ENCODE measurements around the gene FAM50A. TPM values are rescaled to one million over a fixed set of nuclear protein-coding genes. Genes with fewer than 3 reads are reported as not detected.

FAM50A gene, protein sequence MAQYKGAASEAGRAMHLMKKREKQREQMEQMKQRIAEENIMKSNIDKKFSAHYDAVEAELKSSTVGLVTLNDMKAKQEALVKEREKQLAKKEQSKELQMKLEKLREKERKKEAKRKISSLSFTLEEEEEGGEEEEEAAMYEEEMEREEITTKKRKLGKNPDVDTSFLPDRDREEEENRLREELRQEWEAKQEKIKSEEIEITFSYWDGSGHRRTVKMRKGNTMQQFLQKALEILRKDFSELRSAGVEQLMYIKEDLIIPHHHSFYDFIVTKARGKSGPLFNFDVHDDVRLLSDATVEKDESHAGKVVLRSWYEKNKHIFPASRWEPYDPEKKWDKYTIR
- total RNA-seq: 48.9 and 72.5 TPM in 2 replicates

DNA sequence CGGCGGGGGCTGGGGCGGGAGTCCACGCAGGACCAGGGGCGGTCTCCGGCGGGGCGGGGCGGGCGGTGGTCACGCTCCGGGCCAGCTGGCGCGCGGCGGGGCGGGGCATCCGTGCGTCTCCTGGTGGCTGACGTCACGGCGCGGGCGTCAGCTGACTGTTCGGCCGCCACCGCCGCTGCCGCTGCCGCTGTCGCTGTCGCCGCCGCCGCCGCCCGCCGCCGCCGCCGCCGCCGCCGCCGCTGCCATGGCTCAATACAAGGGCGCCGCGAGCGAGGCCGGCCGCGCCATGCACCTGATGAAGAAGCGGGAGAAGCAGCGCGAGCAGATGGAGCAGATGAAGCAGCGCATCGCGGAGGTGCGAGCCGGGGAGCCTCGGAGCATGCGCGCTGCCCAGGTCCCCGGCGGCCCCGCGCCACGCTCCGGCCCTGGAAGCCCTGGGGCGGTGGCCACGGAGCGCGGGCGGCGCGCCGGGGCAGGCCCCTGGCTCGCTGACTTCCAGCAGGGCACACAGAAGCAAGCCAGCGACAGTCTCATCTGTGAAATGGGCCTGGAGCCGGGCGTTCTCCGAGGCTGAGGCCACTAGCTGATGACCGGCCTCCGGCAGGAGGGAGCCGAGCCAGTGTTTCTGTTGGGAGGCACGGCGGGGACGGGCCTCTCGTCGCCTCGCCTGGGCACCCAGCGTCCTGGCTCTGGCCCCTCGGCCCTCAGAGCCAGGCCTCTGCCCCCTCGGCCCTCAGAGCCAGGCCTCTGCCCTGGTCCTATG lies at the start of gene FAM50A:
Gene FAM50A (plus strand): TSS at position 150 of the 763 bp plus-strand sequence. CDS start 95 bp downstream, at position 245.

DNA sequence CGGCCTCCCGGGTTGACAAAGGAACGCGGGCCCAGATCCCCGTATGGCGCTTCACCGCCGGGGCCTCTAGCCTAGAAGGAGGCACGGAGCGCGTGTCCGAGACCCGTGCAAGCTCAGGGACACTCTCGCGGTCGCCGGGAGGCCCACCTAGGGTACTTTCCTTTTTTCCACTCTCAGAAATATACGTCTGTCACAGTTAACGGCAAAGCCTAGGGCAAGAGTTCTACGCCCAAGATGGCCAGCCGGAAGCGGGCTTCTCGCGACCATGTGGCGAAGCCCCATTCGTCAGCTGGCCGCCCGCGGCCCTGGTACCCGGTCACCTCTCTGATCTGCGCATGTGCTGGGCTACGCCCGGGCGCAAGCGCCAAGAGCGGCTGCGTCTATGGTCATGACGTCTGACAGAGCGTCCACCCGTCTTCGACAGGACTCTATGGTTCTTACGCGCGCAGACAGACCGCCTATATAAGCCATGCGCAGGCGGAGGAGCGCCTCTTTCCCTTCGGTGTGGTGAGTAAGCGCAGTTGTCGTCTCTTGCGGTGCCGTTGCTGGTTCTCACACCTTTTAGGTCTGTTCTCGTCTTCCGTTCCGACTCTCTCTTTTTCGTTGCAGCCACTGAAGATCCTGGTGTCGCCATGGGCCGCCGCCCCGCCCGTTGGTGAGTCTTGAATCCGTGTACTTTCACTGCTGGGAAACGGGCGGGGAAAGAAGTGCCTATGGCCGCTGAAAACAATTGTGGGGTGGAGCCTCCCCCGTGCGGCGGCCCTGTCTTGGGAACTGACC lies 45.9 kb upstream of the FAM50A start, which contains the start of gene RPL10:
Gene RPL10 (plus strand): TSS at position 490 of the 780 bp plus-strand sequence. CDS start 143 bp downstream, at position 633.

DNA sequence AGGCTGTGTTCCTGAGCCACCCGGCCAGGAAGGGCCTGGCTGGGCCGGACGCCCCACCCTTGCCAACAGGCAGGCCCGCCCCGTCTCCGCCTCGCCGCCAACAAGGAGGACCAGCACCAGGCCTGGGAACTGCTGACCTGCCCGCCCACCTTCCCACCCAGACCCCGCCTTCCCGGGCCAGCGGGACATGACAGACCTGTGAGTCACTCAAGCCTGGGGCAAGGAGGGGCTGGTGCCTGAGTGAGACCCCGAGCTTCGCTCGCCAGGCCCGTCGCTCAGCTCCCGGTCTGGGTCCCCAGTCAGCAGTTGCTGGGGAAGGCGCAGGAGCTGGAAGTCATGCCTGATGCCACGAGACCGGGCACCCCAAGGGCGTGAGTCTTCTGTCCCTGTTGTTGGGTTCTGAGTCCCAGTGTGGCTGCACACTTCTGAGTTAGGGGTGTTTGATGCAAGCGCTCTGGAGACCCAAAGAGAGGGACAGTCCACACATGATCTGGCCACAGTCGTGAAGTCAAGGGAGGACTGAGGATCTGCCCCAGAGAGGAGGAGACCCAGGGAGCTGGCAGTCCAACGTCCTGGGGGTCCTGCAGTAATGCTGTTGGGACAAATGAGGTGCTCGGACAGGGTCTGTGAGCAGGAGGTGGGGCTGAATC lies 34.6 kb upstream of the FAM50A start, which contains the start of gene DNASE1L1:
Gene DNASE1L1 (minus strand): TSS at position 33 of the 650 bp plus-strand sequence. CDS start 3,686 bp downstream, outside the sequence.

DNA sequence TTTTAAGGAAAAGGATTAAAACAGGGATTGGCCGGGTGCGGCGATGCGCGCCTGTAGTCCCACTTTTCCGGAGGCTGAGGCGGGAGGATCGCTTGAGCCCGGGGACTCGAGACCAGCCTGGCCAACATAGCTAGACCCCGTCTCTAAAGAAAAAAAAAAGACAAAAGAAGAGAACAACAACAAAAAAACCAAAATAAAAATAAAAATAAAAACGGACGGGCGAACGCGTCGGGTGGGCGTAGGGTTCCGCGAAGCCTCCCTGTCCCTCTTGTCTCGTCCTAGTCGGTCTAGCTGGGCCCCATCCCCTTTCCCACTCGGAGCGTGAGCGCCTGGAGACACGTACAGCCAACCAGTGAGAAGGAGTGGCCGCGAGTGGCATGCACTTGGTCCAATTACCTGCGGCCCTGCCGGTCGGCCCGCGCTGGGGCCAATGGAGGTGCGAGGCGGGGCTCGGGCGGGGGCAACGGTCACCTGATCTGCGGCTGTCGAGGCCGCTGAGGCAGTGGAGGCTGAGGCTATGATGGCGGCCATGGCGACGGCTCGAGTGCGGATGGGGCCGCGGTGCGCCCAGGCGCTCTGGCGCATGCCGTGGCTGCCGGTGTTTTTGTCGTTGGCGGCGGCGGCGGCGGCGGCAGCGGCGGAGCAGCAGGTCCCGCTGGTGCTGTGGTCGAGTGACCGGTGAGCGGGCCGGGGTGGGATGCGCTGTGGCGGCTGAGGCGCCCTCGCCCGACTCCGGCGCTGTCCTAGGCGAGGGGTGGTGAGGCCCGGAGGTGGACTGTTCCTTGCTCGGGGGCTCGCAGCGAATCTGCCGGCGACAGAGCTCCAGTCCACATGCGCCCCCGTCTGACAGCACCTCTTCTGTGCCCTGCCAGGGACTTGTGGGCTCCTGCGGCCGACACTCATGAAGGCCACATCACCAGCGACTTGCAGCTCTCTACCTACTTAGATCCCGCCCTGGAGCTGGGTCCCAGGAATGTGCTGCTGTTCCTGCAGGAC lies 15.5 kb upstream of the FAM50A start, which contains the start of gene ATP6AP1:
Gene ATP6AP1 (plus strand): TSS at position 502 of the 996 bp plus-strand sequence. CDS start 16 bp downstream, at position 518.

GRCh38 chrX:154436983-154437752 lies 6.8 kb upstream of the FAM50A start, which contains the start of gene GDI1:
GDI1 (plus strand) TSS chrX:154437154; CDS start chrX:154437255, 101 bp downstream.

DNA sequence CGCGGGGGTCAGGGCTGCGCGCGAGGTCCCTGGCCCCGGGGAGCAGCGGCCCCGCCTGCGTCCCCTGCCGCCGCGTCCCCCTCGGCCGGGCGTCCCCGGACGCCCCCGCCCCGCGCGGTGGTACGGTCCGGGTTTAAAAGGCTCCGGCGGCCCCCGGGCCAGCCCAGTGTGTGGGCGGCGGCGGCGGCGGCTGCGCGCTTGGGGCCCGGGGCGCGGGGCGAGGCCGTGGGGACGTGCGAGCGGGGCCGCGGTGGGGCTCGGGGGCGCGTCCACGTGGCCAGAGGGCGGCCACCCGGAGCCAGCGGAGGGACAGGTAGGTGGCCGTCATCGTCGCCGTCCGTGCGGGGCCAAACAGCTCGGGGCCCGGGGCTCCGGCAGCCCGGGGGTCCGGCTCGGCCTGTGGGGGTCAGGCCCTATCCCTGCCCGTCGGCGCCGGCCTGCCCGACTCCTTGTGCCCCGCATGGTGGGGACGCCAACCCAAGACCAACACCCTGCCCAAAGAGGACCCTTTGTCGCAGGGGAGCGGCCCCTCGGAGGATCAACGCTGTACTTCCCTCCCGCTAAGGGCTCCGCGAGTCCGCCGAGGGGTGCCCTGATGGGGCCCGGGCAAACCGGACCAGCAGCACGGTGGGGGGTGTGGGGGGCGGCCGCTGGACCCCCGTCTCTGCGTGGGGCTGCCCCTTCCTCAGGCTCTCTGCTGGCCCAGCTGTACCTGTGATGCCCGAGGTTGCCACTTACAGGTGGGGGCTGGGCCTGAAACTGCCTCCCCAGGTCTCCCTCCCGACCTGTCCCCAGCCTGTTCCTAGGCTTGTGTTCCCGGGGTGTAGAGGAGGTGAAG lies 14.4 kb downstream of the FAM50A start, which contains the start of gene PLXNA3:
Gene PLXNA3 (plus strand): TSS at position 166 of the 838 bp plus-strand sequence. CDS start 1,903 bp downstream, outside the sequence.

DNA sequence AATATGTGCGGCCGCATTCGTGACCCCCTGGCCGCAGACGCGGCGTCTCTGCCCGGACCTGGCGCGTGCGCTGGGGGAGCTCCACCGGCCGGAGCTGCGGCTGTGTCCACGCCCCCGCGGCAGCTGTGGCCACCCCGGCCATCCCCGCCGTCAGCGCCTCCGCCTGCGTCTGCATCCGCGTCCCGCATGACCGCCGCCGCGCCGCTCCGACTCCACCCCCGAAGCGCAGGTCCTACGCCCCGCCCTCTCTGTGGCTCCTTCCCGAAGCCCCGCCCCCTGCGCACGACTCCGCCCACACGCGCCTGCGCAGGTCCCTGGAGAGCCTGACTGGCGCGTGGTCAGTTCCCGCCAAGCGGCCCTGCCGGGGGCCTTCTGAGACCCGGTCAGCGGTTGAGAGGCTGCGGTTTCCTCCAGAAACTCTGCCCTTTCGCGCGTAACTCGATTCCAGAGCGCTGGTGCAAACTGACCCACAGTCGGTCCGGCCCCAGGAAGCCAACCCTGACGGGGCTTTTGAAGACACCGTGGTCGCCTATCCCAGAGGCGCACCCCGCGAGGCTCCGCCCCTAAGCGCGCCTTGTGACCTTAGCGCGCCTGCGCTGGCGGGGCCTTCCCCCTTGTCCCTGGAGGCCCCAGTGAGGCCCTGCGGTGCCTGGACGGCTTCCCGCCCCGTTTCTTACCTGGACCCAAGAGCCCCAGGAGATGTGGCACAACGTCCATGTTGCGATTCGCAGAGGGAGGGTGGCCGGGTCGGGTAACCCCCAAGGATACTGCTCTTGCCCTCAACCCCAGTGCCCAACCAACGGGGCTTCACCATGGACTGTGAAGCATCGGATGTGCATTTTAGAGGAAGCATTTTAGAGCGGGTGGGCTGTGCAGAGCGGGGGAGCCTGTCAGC lies 35.0 kb downstream of the FAM50A start, which contains the start of gene LAGE3:
Gene LAGE3 (minus strand): TSS at position 554 of the 895 bp plus-strand sequence. CDS start 366 bp downstream, at position 188.

GRCh38 chrX:154486396-154487207 lies 42.7 kb downstream of the FAM50A start, which contains the start of gene UBL4A:
UBL4A (minus strand) TSS chrX:154486615; CDS start chrX:154486584, 31 bp downstream.

GRCh38 chrX:154490414-154491083 lies 46.6 kb downstream of the FAM50A start, which contains the start of gene SLC10A3:
SLC10A3 (minus strand) TSS chrX:154490629; CDS start chrX:154488940, 1,689 bp downstream.

Other genes with a start within 250 kb of the FAM50A start
- gene OPN1MW2, start 224.4 kb upstream of the FAM50A start, total RNA-seq: not detected in 2 replicates
- gene OPN1MW3, start 186.6 kb upstream of the FAM50A start, total RNA-seq: not detected in 2 replicates
- not detected in 2 replicates for gene TEX28, start 149.0 kb upstream of the FAM50A start, total RNA-seq
- gene TKTL1, start 148.3 kb upstream of the FAM50A start, total RNA-seq: not detected in 2 replicates
- 1,456 and 1,936 TPM in 2 replicates for gene FLNA, start 69.5 kb upstream of the FAM50A start, total RNA-seq
- gene EMD, start 64.8 kb upstream of the FAM50A start, total RNA-seq: 19.1 and 26.7 TPM in 2 replicates
- 2,212 and 2,409 TPM in 2 replicates for gene RPL10, start 45.8 kb upstream of the FAM50A start, total RNA-seq
- 28.0 and 31.3 TPM in 2 replicates for gene DNASE1L1, start 34.9 kb upstream of the FAM50A start, total RNA-seq
- 23.0 and 27.3 TPM in 2 replicates for gene TAFAZZIN, start 32.6 kb upstream of the FAM50A start, total RNA-seq
- 42.0 and 109 TPM in 2 replicates for gene ATP6AP1, start 15.5 kb upstream of the FAM50A start, total RNA-seq
- gene GDI1, start 7.0 kb upstream of the FAM50A start, total RNA-seq: 58.1 and 69.8 TPM in 2 replicates
- gene PLXNA3, start 14.1 kb downstream of the FAM50A start, total RNA-seq: 5.1 and 39.3 TPM in 2 replicates
- 9.4 and 10.3 TPM in 2 replicates for gene LAGE3, start 35.1 kb downstream of the FAM50A start, total RNA-seq
- 39.6 and 40.6 TPM in 2 replicates for gene UBL4A, start 42.5 kb downstream of the FAM50A start, total RNA-seq
- 15.4 and 30.3 TPM in 2 replicates for gene SLC10A3, start 46.5 kb downstream of the FAM50A start, total RNA-seq
- 24.6 and 35.1 TPM in 2 replicates for gene FAM3A, start 72.1 kb downstream of the FAM50A start, total RNA-seq
- 22.9 and 50.0 TPM in 2 replicates for gene G6PD, start 102.7 kb downstream of the FAM50A start, total RNA-seq
- gene IKBKG, start 103.5 kb downstream of the FAM50A start, total RNA-seq: 8.5 and 8.9 TPM in 2 replicates
- gene CTAG1A, start 141.0 kb downstream of the FAM50A start, total RNA-seq: not detected in 2 replicates
- gene CTAG1B, start 175.1 kb downstream of the FAM50A start, total RNA-seq: not detected in 2 replicates
- gene CTAG2, start 209.4 kb downstream of the FAM50A start, total RNA-seq: not detected in 2 replicates

All from nasal cavity respiratory epithelium epithelial cell of viscerocranial mucosa (primary cell).